ENCODE results near the gene GPM6B.

DNA sequence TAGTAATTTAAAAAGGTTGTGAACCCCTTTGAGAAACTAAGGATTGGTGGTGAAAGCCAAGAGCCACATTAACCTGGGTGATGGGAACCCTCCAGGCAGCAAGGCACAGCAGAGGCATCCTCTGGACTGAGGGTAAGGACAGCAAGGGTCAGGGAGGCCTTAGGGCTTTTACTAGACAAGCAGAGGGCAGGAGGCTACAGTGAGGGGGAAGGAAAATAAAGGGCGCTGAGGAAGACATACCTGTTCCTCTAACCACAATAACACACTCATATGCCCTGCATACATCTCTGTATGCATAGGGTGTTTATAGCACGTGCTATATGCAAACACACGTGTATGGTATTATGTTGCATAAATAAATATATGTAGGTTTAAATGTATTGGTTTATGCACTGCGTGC lies 18.7 kb downstream of the GPM6B start:
- TF ChIP-seq, protein P1, sequence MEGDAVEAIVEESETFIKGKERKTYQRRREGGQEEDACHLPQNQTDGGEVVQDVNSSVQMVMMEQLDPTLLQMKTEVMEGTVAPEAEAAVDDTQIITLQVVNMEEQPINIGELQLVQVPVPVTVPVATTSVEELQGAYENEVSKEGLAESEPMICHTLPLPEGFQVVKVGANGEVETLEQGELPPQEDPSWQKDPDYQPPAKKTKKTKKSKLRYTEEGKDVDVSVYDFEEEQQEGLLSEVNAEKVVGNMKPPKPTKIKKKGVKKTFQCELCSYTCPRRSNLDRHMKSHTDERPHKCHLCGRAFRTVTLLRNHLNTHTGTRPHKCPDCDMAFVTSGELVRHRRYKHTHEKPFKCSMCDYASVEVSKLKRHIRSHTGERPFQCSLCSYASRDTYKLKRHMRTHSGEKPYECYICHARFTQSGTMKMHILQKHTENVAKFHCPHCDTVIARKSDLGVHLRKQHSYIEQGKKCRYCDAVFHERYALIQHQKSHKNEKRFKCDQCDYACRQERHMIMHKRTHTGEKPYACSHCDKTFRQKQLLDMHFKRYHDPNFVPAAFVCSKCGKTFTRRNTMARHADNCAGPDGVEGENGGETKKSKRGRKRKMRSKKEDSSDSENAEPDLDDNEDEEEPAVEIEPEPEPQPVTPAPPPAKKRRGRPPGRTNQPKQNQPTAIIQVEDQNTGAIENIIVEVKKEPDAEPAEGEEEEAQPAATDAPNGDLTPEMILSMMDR (IDR thresholded peaks at IDR 0.05): no peak
- TF ChIP-seq POLR2A (IDR thresholded peaks at IDR 0.05): no peak
- TF ChIP-seq POLR2AphosphoS5 (IDR thresholded peaks at IDR 0.05): no peak
- no peak for TF ChIP-seq EP300 (IDR thresholded peaks at IDR 0.05)
